ENCODE results near the gene TMEM127. TPM values are rescaled to one million over a fixed set of nuclear protein-coding genes. Genes with fewer than 3 reads are reported as not detected.

TMEM127 gene
- polyA plus RNA-seq, 3 donors: 72.3 to 107 (median 78.5) TPM

DNA sequence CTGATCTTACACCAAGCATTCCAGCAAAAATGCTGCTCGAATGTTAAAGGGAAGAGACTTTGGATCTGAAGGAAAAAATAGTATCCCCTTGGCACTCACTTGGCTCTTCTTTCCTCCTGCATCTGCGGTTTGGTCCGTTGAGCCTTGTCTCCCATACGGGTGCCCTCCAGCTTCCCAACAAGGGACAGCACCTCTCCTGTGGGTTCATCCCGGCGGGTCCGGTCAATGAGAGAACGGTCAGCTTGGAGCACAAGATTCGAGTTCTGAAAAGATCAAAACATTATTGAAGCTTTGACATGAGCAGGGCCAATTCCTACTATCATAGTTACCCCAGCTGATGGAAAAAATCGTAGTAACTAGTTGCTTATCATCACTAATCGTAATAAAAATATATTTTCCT is 38.8 kb upstream of the TMEM127 start:
- peaks cover 32% of the 10 kb centered on the region for H3K4me1 Mint-ChIP-seq

GRCh38 chr2:96301865-96302264 is 36.1 kb upstream of the TMEM127 start:
- H3K9me3 ChIP-seq (replicated peaks in 1 of 2; ENCODE audit: control insufficient read depth in 1 of 2, insufficient read depth in 1 of 2, low read length in 2 of 2): no peaks in the 10 kb centered on the region
- H3K4me2 ChIP-seq (replicated peaks; ENCODE audit: extremely low read depth, low read length, poor library complexity, severe bottlenecking): no peak overlapping the region
- peaks cover 53% of the 10 kb centered on the region for H3K79me2 ChIP-seq (ENCODE audit: insufficient read depth, low read length)
- intact Hi-C loops (cut with micrococcal nuclease): loop anchor here in 1 of 2 donors (5.0 kb wide), 1 partner anchor 35 kb away; the partner anchor contains the start of genes CIAO1 and TMEM127
- no peak overlapping the region for H3K4me3 ChIP-seq (replicated peaks in 1 of 3; ENCODE audit: low read depth in 2 of 3, low read length in 3 of 3)
- peaks cover 30% of the 10 kb centered on the region for H3K4me1 Mint-ChIP-seq
- H4K20me1 ChIP-seq (ENCODE audit: insufficient read depth, low read length): peaks cover 10% of the 10 kb centered on the region
- WGBS (ENCODE audit: insufficient coverage): no CpG with 5 or more reads among the region's 1 CpG
- peaks cover 13 to 19% of the 10 kb centered on the region in 2 donors for H3K4me1 ChIP-seq (ENCODE audit: control insufficient read depth in 1 of 2, insufficient read depth in 2 of 2, low read length in 2 of 2)
- H2AFZ ChIP-seq (ENCODE audit: insufficient read depth, low read depth, low read length, poor library complexity, severe bottlenecking): no peak overlapping the region
- no peak overlapping the region for H3K27ac Mint-ChIP-seq
- no peaks in the 10 kb centered on the region for H3K27me3 ChIP-seq (ENCODE audit: control insufficient read depth in 2 of 2, insufficient read depth in 2 of 2, low read length in 2 of 2)
- DNase-seq: no peak
- peaks cover 71 to 72% of the 10 kb centered on the region in 2 donors for H3K36me3 Mint-ChIP-seq
- peaks cover 71 to 77% of the 10 kb centered on the region in 2 donors for H3K36me3 ChIP-seq (replicated peaks in 1 of 2; ENCODE audit: control insufficient read depth in 1 of 2, insufficient read depth in 2 of 2, low read length in 2 of 2)
- no peak overlapping the region for H3K4me3 Mint-ChIP-seq
- peaks cover 0 to 3% (median 0%) of the 10 kb centered on the region in 3 donors for H3K27me3 Mint-ChIP-seq (ENCODE audit: low read depth in 3 of 3)
- no peak for TF ChIP-seq CTCF (IDR thresholded peaks at IDR 0.05)
- H3K9ac ChIP-seq (ENCODE audit: insufficient read depth, low read length, poor library complexity, severe bottlenecking): no peak overlapping the region
- H3K27ac ChIP-seq (ENCODE audit: low read depth in 1 of 2, low read length in 2 of 2): no peak overlapping the region
- H3K9me3 Mint-ChIP-seq: no peaks in the 10 kb centered on the region

More for the DNA sequence above, 38.8 kb upstream of the TMEM127 start:
- peak overlapping the region in 6 of 7 donors; percentile 7 to 98 (median 76) for H3K27ac Mint-ChIP-seq
- Histone ChIP-seq H4K20me1 (ENCODE audit: insufficient read depth, low read length) (peaks cover 10% of the 10 kb centered on the region), H2AFZ (ENCODE audit: insufficient read depth, low read depth, low read length, poor library complexity, severe bottlenecking) (peak overlapping the region; percentile 96), H3K4me1 (ENCODE audit: control insufficient read depth in 1 of 2, insufficient read depth in 2 of 2, low read length in 2 of 2) (peaks cover 13 to 19% of the 10 kb centered on the region in 2 donors), H3K9me3 (replicated peaks in 1 of 2; ENCODE audit: control insufficient read depth in 1 of 2, insufficient read depth in 1 of 2, low read length in 2 of 2) (no peaks in the 10 kb centered on the region), H3K79me2 (ENCODE audit: insufficient read depth, low read length) (peaks cover 53% of the 10 kb centered on the region), H3K36me3 (replicated peaks in 1 of 2; ENCODE audit: control insufficient read depth in 1 of 2, insufficient read depth in 2 of 2, low read length in 2 of 2) (peaks cover 43 to 49% of the 10 kb centered on the region in 2 donors), H3K4me3 (replicated peaks in 1 of 3; ENCODE audit: low read depth in 2 of 3, low read length in 3 of 3) (peak overlapping the region; percentile 83 to 97 (median 93)), H3K27me3 (ENCODE audit: control insufficient read depth in 2 of 2, insufficient read depth in 2 of 2, low read length in 2 of 2) (no peaks in the 10 kb centered on the region), H3K27ac (ENCODE audit: low read depth in 1 of 2, low read length in 2 of 2) (peak overlapping the region in 1 of 2 donors; percentile 90), H3K9ac (ENCODE audit: insufficient read depth, low read length, poor library complexity, severe bottlenecking) (peak overlapping the region; percentile 83), H3K4me2 (replicated peaks; ENCODE audit: extremely low read depth, low read length, poor library complexity, severe bottlenecking) (peak overlapping the region; percentile 93)
- no peak for DNase-seq
- intact Hi-C loops (cut with micrococcal nuclease): loop anchor here (2.0 to 5.0 kb wide), 2 partner anchors 32 to 37 kb away; partner anchors contain the start of genes CIAO1 (in 2 of the 2) and TMEM127 (in 2 of the 2)
- no peak for TF ChIP-seq CTCF (IDR thresholded peaks at IDR 0.05)
- no peaks in the 10 kb centered on the region for H3K9me3 Mint-ChIP-seq
- WGBS (ENCODE audit: insufficient coverage): 81% methylated on average over 7 of the region's 11 CpGs
- peak overlapping the region in 1 of 2 donors; percentile 98 for H3K4me3 Mint-ChIP-seq
- H3K27me3 Mint-ChIP-seq (ENCODE audit: low read depth in 3 of 3): peaks cover 0 to 3% (median 0%) of the 10 kb centered on the region in 3 donors
- H3K36me3 Mint-ChIP-seq: peaks cover 43 to 45% of the 10 kb centered on the region in 2 donors

All from CD14-positive monocyte (primary cell).